HG03108 (cell line): Measurements from ENCODE around the gene ZNF593.

Experiments used
- ATAC-seq: cut with Tn5 transposase; IDR thresholded peaks from one replicate; pipeline ENCODE4 v1.9.1; 2021; ENCODE audit warnings: moderate library complexity; ENCODE audit not compliant: unreplicated experiment

The ZNF593 gene

GRCh38 chr1:26168410-26169197 is 1.1 kb upstream of the ZNF593 start, which contains the start of gene C1orf232:
TSS of gene C1orf232 (minus strand) at chr1:26168963. CDS start at chr1:26168499, 464 bp downstream.
- ATAC-seq = no peak

- ATAC-seq = no peak
Measured at GRCh38 chr1:26169198-26169554, 532 bp upstream of the ZNF593 start.

GRCh38 chr1:26170472-26170821 is 739 bp downstream of the ZNF593 start:
- ATAC-seq = no peak

GRCh38 chr1:26171084-26172072 is 1.7 kb downstream of the ZNF593 start, which contains the start of gene ZNF593OS:
TSS of gene ZNF593OS (minus strand) at chr1:26171832. CDS start at chr1:26171661, 171 bp downstream.
- ATAC-seq = no peak

GRCh38 chr1:26175346-26175745 is 5.6 kb downstream of the ZNF593 start:
- ATAC-seq = no peak

GRCh38 chr1:26177182-26177684 is 7.5 kb downstream of the ZNF593 start, which contains the start of gene CNKSR1:
TSS of gene CNKSR1 (plus strand) at chr1:26177491. CDS start at chr1:26177548, 57 bp downstream.
- no peak for ATAC-seq

GRCh38 chr1:26180010-26180506 is 10.3 kb downstream of the ZNF593 start:
- ATAC-seq = no peak

- ATAC-seq = no peak
Measured at GRCh38 chr1:26181586-26182382, 12.1 kb downstream of the ZNF593 start.

- ATAC-seq = no peak
Measured at GRCh38 chr1:26182383-26182696, 12.6 kb downstream of the ZNF593 start.

- no peak for ATAC-seq
Measured at GRCh38 chr1:26184086-26184485, 14.4 kb downstream of the ZNF593 start.

GRCh38 chr1:26184883-26185282 is 15.2 kb downstream of the ZNF593 start:
- ATAC-seq = no peak

GRCh38 chr1:26187882-26188281 is 18.2 kb downstream of the ZNF593 start:
- ATAC-seq = no peak

GRCh38 chr1:26188477-26188876 is 18.8 kb downstream of the ZNF593 start:
- no peak for ATAC-seq

- no peak for ATAC-seq
Measured at GRCh38 chr1:26189331-26189730, 19.6 kb downstream of the ZNF593 start.

- no peak for ATAC-seq
Measured at GRCh38 chr1:26189751-26190275, 20.1 kb downstream of the ZNF593 start.

GRCh38 chr1:26190373-26190987 is 20.8 kb downstream of the ZNF593 start, which contains the start of gene CATSPER4:
TSS of gene CATSPER4 (plus strand) at chr1:26190602. CDS start at chr1:26190628, 26 bp downstream.
- no peak for ATAC-seq

GRCh38 chr1:26191739-26192138 is 22.0 kb downstream of the ZNF593 start:
- no peak for ATAC-seq

GRCh38 chr1:26195805-26196204 is 26.1 kb downstream of the ZNF593 start:
- ATAC-seq = no peak

GRCh38 chr1:26197301-26197700 is 27.6 kb downstream of the ZNF593 start:
- no peak for ATAC-seq

- ATAC-seq = no peak
Measured at GRCh38 chr1:26197813-26198212, 28.1 kb downstream of the ZNF593 start.
